H1 (cell line): ENCODE data around the gene RNU4-1. TPM values are rescaled to one million over a fixed set of nuclear protein-coding genes. Genes with fewer than 3 reads are reported as not detected.
A peak's percentile ranks its signal among the peaks of the same experiment; 100 is the strongest.

Experiments used
- CTCF ChIA-PET: fragments of 300-600 bp; sonication (Branson Sonifier 250); formaldehyde crosslinking; loops from one replicate; lab custom pipeline; 2021; ENCODE audit not compliant: partially characterized antibody; lab: Charles Lee
- POLR2A ChIA-PET: fragments of 300-600 bp; sonication (Branson Sonifier 250); formaldehyde crosslinking; loops from one replicate; lab custom pipeline; 2021; ENCODE audit warnings: inconsistent platforms; ENCODE audit not compliant: partially characterized antibody; lab: Charles Lee
- DNase-seq, 2 experiments: peaks; one replicate each; pipeline versions ENCODE4 v3.0.0 to v3.0.0-alpha.2; 2010 to 2022; ENCODE audit warnings: low spot score in 2 of 2, low read depth in 1 of 2, mixed read lengths in 1 of 2
- FAIRE-seq: peaks from 2 replicates; lab custom pipeline; 2011; peaks lifted over from hg19 to GRCh38; lab: Jason Lieb, UNC
- H2AFZ ChIP-seq: 2 replicates; pipeline ENCODE4 v1.8.1; 2012; ENCODE audit warnings: low read length, inconsistent platforms
- H2AK5ac ChIP-seq: 2 replicates; pipeline ENCODE4 v1.6.1; 2013; ENCODE audit warnings: low read depth, low read length
- H2BK120ac ChIP-seq: replicated peaks from 2 replicates; pipeline ENCODE3; 2013; ENCODE audit warnings: low read depth, low read length, inconsistent platforms
- H2BK12ac ChIP-seq: 2 replicates; pipeline ENCODE4 v1.6.1; 2013; ENCODE audit warnings: low read depth, low read length
- H2BK15ac ChIP-seq: 2 replicates; pipeline ENCODE4 v1.6.1; 2013; ENCODE audit warnings: low read length
- H2BK20ac ChIP-seq: 2 replicates; pipeline ENCODE4 v1.6.1; 2013; ENCODE audit warnings: low read length
- H2BK5ac ChIP-seq: 2 replicates; pipeline ENCODE4 v1.6.1; 2013; ENCODE audit warnings: low read depth, low read length
- H3K14ac ChIP-seq: 2 replicates; pipeline ENCODE4 v1.6.1; 2013; ENCODE audit warnings: inconsistent platforms; ENCODE audit not compliant: insufficient read length
- H3K18ac ChIP-seq: 2 replicates; pipeline ENCODE4 v1.6.1; 2013; ENCODE audit warnings: low read length; ENCODE audit errors: extremely low read depth
- H3K23ac ChIP-seq: 2 replicates; pipeline ENCODE4 v1.6.1; 2013; ENCODE audit warnings: inconsistent platforms; ENCODE audit not compliant: insufficient read length
- H3K23me2 ChIP-seq: 2 replicates; pipeline ENCODE4 v1.6.1; 2013; ENCODE audit warnings: low read depth, low read length
- H3K27ac ChIP-seq: 2 replicates; pipeline ENCODE4 v1.6.1; 2011; ENCODE audit warnings: low read depth, low read length, inconsistent platforms
- H3K27me3 ChIP-seq, 4 experiments: replicated peaks in 1 of 4; 1 replicate in 1 of 4; 2 replicates in 3 of 4; pipeline versions ENCODE4 v1.6.1 to v1.8.1; 2011 to 2013; ENCODE audit warnings: low read length in 3 of 4, mild to moderate bottlenecking in 3 of 4, inconsistent platforms in 2 of 4, mixed read lengths in 2 of 4, moderate library complexity in 1 of 4; ENCODE audit not compliant: control insufficient read depth in 3 of 4, insufficient read depth in 3 of 4; ENCODE audit errors: extremely low read depth in 1 of 4
- H3K36me3 ChIP-seq, 4 experiments: 2 replicates each; pipeline versions ENCODE4 v1.6.1 to v1.8.1; 2011 to 2013; ENCODE audit warnings: mild to moderate bottlenecking in 4 of 4, low read length in 3 of 4, moderate library complexity in 2 of 4, control low read depth in 1 of 4, inconsistent platforms in 1 of 4; ENCODE audit not compliant: insufficient read depth in 4 of 4, control insufficient read depth in 2 of 4
- H3K4ac ChIP-seq: replicated peaks from 2 replicates; pipeline ENCODE3; 2013; ENCODE audit warnings: low read length, low read depth, mixed read lengths, inconsistent platforms; ENCODE audit not compliant: insufficient read length
- H3K4me1 ChIP-seq, 4 experiments: replicated peaks in 1 of 4; 1 replicate in 1 of 4; 2 replicates in 3 of 4; pipeline versions ENCODE4 v1.6.1 to v1.8.1; 2011 to 2013; ENCODE audit warnings: low read length in 3 of 4, inconsistent platforms in 2 of 4, mixed read lengths in 1 of 4; ENCODE audit not compliant: insufficient read depth in 4 of 4, control insufficient read depth in 3 of 4
- H3K4me2 ChIP-seq, 2 experiments: 2 replicates each; pipeline versions ENCODE4 v1.6.1 to v1.8.1; 2011 to 2013; ENCODE audit warnings: low read depth in 2 of 2, low read length in 2 of 2, control low read depth in 1 of 2, inconsistent platforms in 1 of 2, mild to moderate bottlenecking in 1 of 2; ENCODE audit not compliant: insufficient read depth in 1 of 2
- H3K4me3 ChIP-seq, 4 experiments: fragments of 200-600, 300-600 bp in 1 of 4; sonication (generic), shearing (Covaris generic), sonication (Bioruptor Twin) in 1 of 4; 2 replicates each; pipeline versions ENCODE4 v1.5.1 to v1.8.1; 2011 to 2016; ENCODE audit warnings: low read length in 4 of 4, low read depth in 3 of 4, control low read depth in 2 of 4, inconsistent platforms in 2 of 4, mild to moderate bottlenecking in 2 of 4, mixed read lengths in 1 of 4, moderate library complexity in 1 of 4; ENCODE audit not compliant: insufficient read depth in 2 of 4; ENCODE audit errors: extremely low read depth in 1 of 4
- H3K56ac ChIP-seq: replicated peaks from 2 replicates; pipeline ENCODE3; 2013; ENCODE audit warnings: low read depth, mild to moderate bottlenecking, mixed read lengths, low read length, inconsistent platforms; ENCODE audit not compliant: insufficient read length
- H3K79me1 ChIP-seq: 2 replicates; pipeline ENCODE4 v1.6.1; 2013; ENCODE audit warnings: low read depth, low read length, control low read depth
- H3K79me2 ChIP-seq, 2 experiments: 2 replicates each; pipeline versions ENCODE4 v1.6.1 to v1.8.1; 2012 to 2013; ENCODE audit warnings: low read length in 2 of 2, mild to moderate bottlenecking in 2 of 2, inconsistent platforms in 1 of 2; ENCODE audit not compliant: insufficient read depth in 2 of 2, control insufficient read depth in 1 of 2
- H3K9ac ChIP-seq, 4 experiments: replicated peaks in 1 of 4; 1 replicate in 1 of 4; 2 replicates in 3 of 4; pipeline versions ENCODE4 v1.6.1 to v1.8.1; 2011 to 2013; ENCODE audit warnings: low read depth in 3 of 4, low read length in 3 of 4, control low read depth in 2 of 4, mild to moderate bottlenecking in 2 of 4, moderate library complexity in 2 of 4, inconsistent platforms in 1 of 4; ENCODE audit errors: extremely low read depth in 1 of 4
- H3K9me3 ChIP-seq, 2 experiments: 2 replicates each; pipeline versions ENCODE4 v1.6.1 to v1.8.1; 2012 to 2013; ENCODE audit warnings: mild to moderate bottlenecking in 2 of 2, moderate library complexity in 2 of 2, control low read depth in 1 of 2, inconsistent platforms in 1 of 2, low read depth in 1 of 2, low read length in 1 of 2, mixed read lengths in 1 of 2; ENCODE audit not compliant: insufficient read depth in 2 of 2
- H4K20me1 ChIP-seq, 2 experiments: replicated peaks in 1 of 2; 2 replicates each; pipeline versions ENCODE3 to v1.8.1; 2011 to 2013; ENCODE audit warnings: inconsistent platforms in 2 of 2, low read length in 2 of 2, mild to moderate bottlenecking in 1 of 2; ENCODE audit not compliant: insufficient read depth in 2 of 2, control insufficient read depth in 1 of 2
- H4K5ac ChIP-seq: 2 replicates; pipeline ENCODE4 v1.6.1; 2013; ENCODE audit warnings: low read length, low read depth, mixed read lengths, inconsistent platforms; ENCODE audit not compliant: insufficient read length
- H4K8ac ChIP-seq: 2 replicates; pipeline ENCODE4 v1.8.0; 2013; ENCODE audit warnings: mild to moderate bottlenecking, moderate library complexity, low read length, inconsistent platforms; ENCODE audit not compliant: insufficient read depth; ENCODE audit errors: extremely low read depth
- H4K91ac ChIP-seq: replicated peaks from 2 replicates; pipeline ENCODE3; 2013; ENCODE audit warnings: low read length, mixed read lengths, inconsistent platforms; ENCODE audit not compliant: insufficient read length
- RNF2 ChIP-seq: fragments of 200-900, 300-1000 bp; sonication (generic); IDR thresholded peaks from 2 replicates; pipeline ENCODE4 v1.7.1; 2016; ENCODE audit warnings: borderline replicate concordance, low read depth, mild to moderate bottlenecking, antibody characterized with exemption, low read length; ENCODE audit not compliant: poor library complexity, severe bottlenecking; ENCODE audit errors: missing control alignments
- SIN3A ChIP-seq, 2 experiments: IDR thresholded peaks in 1 of 2; conservative IDR thresholded peaks in 1 of 2; 2 replicates each; pipeline ENCODE4 v1.6.1; 2011 to 2012; ENCODE audit warnings: low read length in 2 of 2, improper control_type of control experiment in 1 of 2, low read depth in 1 of 2, mild to moderate bottlenecking in 1 of 2
- SIRT6 ChIP-seq: IDR thresholded peaks from one replicate; pipeline ENCODE4 v1.7.1; 2012; ENCODE audit warnings: low read length, inconsistent platforms
- SIX5 ChIP-seq: IDR thresholded peaks from 2 replicates; pipeline ENCODE4 v1.6.1; 2011; ENCODE audit warnings: mild to moderate bottlenecking, low read depth, low read length
- WGBS, 2 experiments: shearing (Covaris generic) in 1 of 2; methylation state at CpG; one replicate each; pipeline versions ENCODE4 v1.1.6 to v1.1.7; 2013 to 2015; ENCODE audit warnings: low lambda C conversion rate in 2 of 2, mixed read lengths in 2 of 2, inconsistent platforms in 1 of 2, low coverage in 1 of 2, missing lambda C conversion rate in 1 of 2; ENCODE audit not compliant: insufficient replicate concordance in 2 of 2, insufficient coverage in 1 of 2, insufficient read length in 1 of 2; ENCODE audit errors: extremely low coverage in 1 of 2, missing lambda C conversion rate in 1 of 2; 5-methylcytosine and 5-hydroxymethylcytosine counted together
- polyA plus RNA-seq, 7 experiments: library from polyadenylated mRNA; depleted of rRNA in 3 of 7; stranded (reverse) in 5 of 7; unstranded in 2 of 7; fragments of >200 nt in 5 of 7; fragments of 200-250 nt in 2 of 7; gene quantifications; 1 replicate in 5 of 7; 2 replicates in 1 of 7; 4 replicates in 1 of 7; pipeline versions ENCODE4 v1.2.1 to v1.2.3, GENCODE V29; 2011 to 2013; ENCODE audit warnings: missing spikeins in 2 of 7, mixed read lengths in 2 of 7
- total RNA-seq: library from RNA; stranded (reverse); fragmentation: NEBNext Ultra II Directional; extraction: Animal tissue kit (Norgen Biotek cat#: 25700); gene quantifications from 2 replicates; pipeline ENCODE4 v1.2.1, GENCODE V29; 2021

RNU4-1 gene
- total and polyA plus RNA-seq, 2 of the 8 experiments (the other 6 are each of a cell fraction or from before 2014, with no cell fraction given), result under 0.01 to 1,424 TPM

- Histone ChIP-seq H2AK5ac (no peak overlapping the region), H3K4ac (no peak overlapping the region), H4K5ac (no peak overlapping the region), H2AFZ (no peak overlapping the region), H3K23ac (no peak overlapping the region), H4K91ac (no peak overlapping the region), H3K79me1 (peaks cover 21% of the 10 kb centered on the region), H2BK120ac (no peak overlapping the region), H3K4me1 (peaks cover 16 to 33% (median 19%) of the 10 kb centered on the region in 4 experiments), H4K20me1 (peaks cover 8 to 14% of the 10 kb centered on the region in 2 experiments), H3K4me2 (peak overlapping the region; percentile 92 to 96), H2BK12ac (no peak overlapping the region), H2BK5ac (no peak overlapping the region; the same call in 1 of the 2 replicates), H2BK20ac (peak overlapping the region; percentile 51), H3K56ac (no peak overlapping the region), H3K9ac (peak overlapping the region in 2 of 4 experiments; percentile 35 to 82; a peak in 4 of 7 replicates), H3K27me3 (no peaks in the 10 kb centered on the region), H3K4me3 (peak overlapping the region; percentile 65 to 85 (median 80)), H4K8ac (no peak overlapping the region), H3K79me2 (peaks cover 35 to 59% of the 10 kb centered on the region in 2 experiments), H3K9me3 (no peaks in the 10 kb centered on the region), H3K18ac (peak overlapping the region; percentile 84; the same call in 1 of the 2 replicates), H3K23me2 (peaks cover 8% of the 10 kb centered on the region; the same call in 1 of the 2 replicates), H2BK15ac (peak overlapping the region; percentile 10; the same call in 1 of the 2 replicates), H3K27ac (no peak overlapping the region), H3K14ac (no peak overlapping the region), H3K36me3 (no peaks in the 10 kb centered on the region)
- ChIA-PET CTCF (interaction anchor here (1.6 to 34.8 kb wide), 6 partner anchors 19 to 63 kb away, joined by 3 to 930 read pairs (median 14); partner anchors contain the start of genes RNU4-2, RPLP0 and SIRT4), POLR2A (interaction anchor here (0.7 to 88.3 kb wide), 4 partner anchors 3 to 121 kb away, joined by 3 to 4270 read pairs (median 2136); partner anchors contain the start of genes GCN1, PXN, RNU4-1 and RNU4-2)
- TF ChIP-seq RNF2 (no peak), SIRT6 (no peak), SIX5 (no peak), SIN3A (conservative IDR thresholded peaks at IDR 0.05 in 1 of 2, IDR thresholded peaks at IDR 0.05 in 1 of 2; ENCODE audit: low read depth in 1 of 2, low read length in 2 of 2) (0 out of 4 replicates have a peak, but pooled peaks of 1 of the 2 experiments have one; percentile 8)
- FAIRE-seq (no peak), DNase-seq (no peak)
- WGBS, 2 experiments, result 66% methylated on average over 15 of the region's 15 CpGs; no CpG with 5 or more reads in 1 of the 2 experiments
Measured at GRCh38 chr12:120264086-120264903, 28.7 kb downstream of the RNU4-1 start.
